ENCODE results near the gene SLC24A2. TPM values are rescaled to one million over a fixed set of nuclear protein-coding genes. Genes with fewer than 3 reads are reported as not detected.

The SLC24A2 gene
- total and polyA plus RNA-seq, 2 experiments from 2014 or later: 0.10 to 0.27 TPM

- Histone ChIP-seq H3K4me1 (ENCODE audit: insufficient read depth) (no peaks in the 10 kb centered on the region), H3K9me2 (replicated peaks; ENCODE audit: insufficient read depth) (no peaks in the 10 kb centered on the region), H3K27ac (no peak overlapping the region), H3K4me2 (no peak overlapping the region), H3K4me3 (no peak overlapping the region), H3K36me3 (replicated peaks; ENCODE audit: insufficient read depth, low read depth) (no peaks in the 10 kb centered on the region), H2AFZ (no peak overlapping the region), H4K20me1 (ENCODE audit: insufficient read depth, poor library complexity, severe bottlenecking) (no peaks in the 10 kb centered on the region), H3K79me2 (no peaks in the 10 kb centered on the region), H3K9me3 (ENCODE audit: low read depth) (no peaks in the 10 kb centered on the region), H3K27me3 (no peaks in the 10 kb centered on the region)
- TF ChIP-seq, protein P1, sequence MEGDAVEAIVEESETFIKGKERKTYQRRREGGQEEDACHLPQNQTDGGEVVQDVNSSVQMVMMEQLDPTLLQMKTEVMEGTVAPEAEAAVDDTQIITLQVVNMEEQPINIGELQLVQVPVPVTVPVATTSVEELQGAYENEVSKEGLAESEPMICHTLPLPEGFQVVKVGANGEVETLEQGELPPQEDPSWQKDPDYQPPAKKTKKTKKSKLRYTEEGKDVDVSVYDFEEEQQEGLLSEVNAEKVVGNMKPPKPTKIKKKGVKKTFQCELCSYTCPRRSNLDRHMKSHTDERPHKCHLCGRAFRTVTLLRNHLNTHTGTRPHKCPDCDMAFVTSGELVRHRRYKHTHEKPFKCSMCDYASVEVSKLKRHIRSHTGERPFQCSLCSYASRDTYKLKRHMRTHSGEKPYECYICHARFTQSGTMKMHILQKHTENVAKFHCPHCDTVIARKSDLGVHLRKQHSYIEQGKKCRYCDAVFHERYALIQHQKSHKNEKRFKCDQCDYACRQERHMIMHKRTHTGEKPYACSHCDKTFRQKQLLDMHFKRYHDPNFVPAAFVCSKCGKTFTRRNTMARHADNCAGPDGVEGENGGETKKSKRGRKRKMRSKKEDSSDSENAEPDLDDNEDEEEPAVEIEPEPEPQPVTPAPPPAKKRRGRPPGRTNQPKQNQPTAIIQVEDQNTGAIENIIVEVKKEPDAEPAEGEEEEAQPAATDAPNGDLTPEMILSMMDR (IDR thresholded peaks at IDR 0.05; ENCODE audit: poor library complexity): no peak
- TF ChIP-seq EZH2phosphoT487 (IDR thresholded peaks at IDR 0.05; ENCODE audit: low read depth, severe bottlenecking, unreplicated experiment) (no peak), EZH2 (IDR thresholded peaks at IDR 0.05; ENCODE audit: borderline replicate concordance) (no peak)
- WGBS (ENCODE audit: low lambda C conversion rate, missing lambda C conversion rate): 84% methylated on average over 2 of the region's 2 CpGs
- DNase-seq (ENCODE audit: low spot score): no peak
Measured at GRCh38 chr9:19816769-19817168, 27.9 kb upstream of the SLC24A2 start.

DNA sequence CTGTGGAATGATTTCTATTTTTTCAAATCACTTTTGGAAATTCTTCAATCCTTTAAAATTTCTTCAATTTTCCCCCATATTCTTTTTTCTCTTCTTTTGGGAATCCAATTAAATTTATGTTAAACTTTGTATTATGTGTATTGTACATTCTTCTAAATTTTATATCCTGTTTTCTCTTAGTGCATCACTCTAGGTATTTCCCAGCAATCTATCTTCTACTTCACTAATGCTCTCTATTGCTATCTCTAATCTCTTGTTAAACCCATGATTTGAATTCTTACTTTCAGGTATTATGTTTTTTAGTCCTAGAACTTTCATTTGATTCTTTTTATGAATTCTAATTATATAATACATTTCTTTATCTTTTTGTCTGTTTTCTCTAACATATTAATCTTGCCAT is 23.4 kb upstream of the SLC24A2 start:
- Histone ChIP-seq H3K36me3 (replicated peaks; ENCODE audit: insufficient read depth, low read depth) (no peaks in the 10 kb centered on the region), H3K4me3 (no peak overlapping the region), H2AFZ (no peak overlapping the region), H3K9me2 (replicated peaks; ENCODE audit: insufficient read depth) (no peaks in the 10 kb centered on the region), H3K9me3 (ENCODE audit: low read depth) (no peaks in the 10 kb centered on the region), H3K4me2 (no peak overlapping the region), H4K20me1 (ENCODE audit: insufficient read depth, poor library complexity, severe bottlenecking) (no peaks in the 10 kb centered on the region), H3K79me2 (no peaks in the 10 kb centered on the region), H3K4me1 (ENCODE audit: insufficient read depth) (no peaks in the 10 kb centered on the region), H3K27ac (no peak overlapping the region), H3K27me3 (peaks cover 7% of the 10 kb centered on the region)
- TF ChIP-seq EZH2 (IDR thresholded peaks at IDR 0.05; ENCODE audit: borderline replicate concordance) (no peak), EZH2phosphoT487 (IDR thresholded peaks at IDR 0.05; ENCODE audit: low read depth, severe bottlenecking, unreplicated experiment) (no peak)
- TF ChIP-seq, protein P1 (IDR thresholded peaks at IDR 0.05; ENCODE audit: poor library complexity): no peak
- DNase-seq (ENCODE audit: low spot score): no peak

- no peaks in the 10 kb centered on the region for H3K79me2 ChIP-seq
- 93% methylated on average over 16 of the region's 16 CpGs for WGBS (ENCODE audit: low lambda C conversion rate, missing lambda C conversion rate)
- no peaks in the 10 kb centered on the region for H3K36me3 ChIP-seq (replicated peaks; ENCODE audit: insufficient read depth, low read depth)
- H3K4me1 ChIP-seq (ENCODE audit: insufficient read depth): no peaks in the 10 kb centered on the region
- TF ChIP-seq EZH2 (IDR thresholded peaks at IDR 0.05; ENCODE audit: borderline replicate concordance): no peak
- TF ChIP-seq, protein P1 (IDR thresholded peaks at IDR 0.05; ENCODE audit: poor library complexity): no peak
- no peak for TF ChIP-seq EZH2phosphoT487 (IDR thresholded peaks at IDR 0.05; ENCODE audit: low read depth, severe bottlenecking, unreplicated experiment)
- no peaks in the 10 kb centered on the region for H4K20me1 ChIP-seq (ENCODE audit: insufficient read depth, poor library complexity, severe bottlenecking)
- no peak overlapping the region for H3K4me2 ChIP-seq
- H3K9me2 ChIP-seq (replicated peaks; ENCODE audit: insufficient read depth): no peaks in the 10 kb centered on the region
- H3K9me3 ChIP-seq (ENCODE audit: low read depth): no peaks in the 10 kb centered on the region
- no peak for DNase-seq (ENCODE audit: low spot score)
- H3K27ac ChIP-seq: no peak overlapping the region
- peaks cover 13% of the 10 kb centered on the region for H3K27me3 ChIP-seq
- no peak overlapping the region for H3K4me3 ChIP-seq
- no peak overlapping the region for H2AFZ ChIP-seq
Measured at GRCh38 chr9:19809422-19810269, 20.8 kb upstream of the SLC24A2 start.

All from hepatocyte (in vitro differentiated cells).